Measurements from ENCODE around the gene BUD31.
"Not testable (repeated sequence)": the region's sequence is repeated elsewhere in the genome, so short reads cannot be mapped to it uniquely, and the experiment has no call there.

BUD31 gene

DNA sequence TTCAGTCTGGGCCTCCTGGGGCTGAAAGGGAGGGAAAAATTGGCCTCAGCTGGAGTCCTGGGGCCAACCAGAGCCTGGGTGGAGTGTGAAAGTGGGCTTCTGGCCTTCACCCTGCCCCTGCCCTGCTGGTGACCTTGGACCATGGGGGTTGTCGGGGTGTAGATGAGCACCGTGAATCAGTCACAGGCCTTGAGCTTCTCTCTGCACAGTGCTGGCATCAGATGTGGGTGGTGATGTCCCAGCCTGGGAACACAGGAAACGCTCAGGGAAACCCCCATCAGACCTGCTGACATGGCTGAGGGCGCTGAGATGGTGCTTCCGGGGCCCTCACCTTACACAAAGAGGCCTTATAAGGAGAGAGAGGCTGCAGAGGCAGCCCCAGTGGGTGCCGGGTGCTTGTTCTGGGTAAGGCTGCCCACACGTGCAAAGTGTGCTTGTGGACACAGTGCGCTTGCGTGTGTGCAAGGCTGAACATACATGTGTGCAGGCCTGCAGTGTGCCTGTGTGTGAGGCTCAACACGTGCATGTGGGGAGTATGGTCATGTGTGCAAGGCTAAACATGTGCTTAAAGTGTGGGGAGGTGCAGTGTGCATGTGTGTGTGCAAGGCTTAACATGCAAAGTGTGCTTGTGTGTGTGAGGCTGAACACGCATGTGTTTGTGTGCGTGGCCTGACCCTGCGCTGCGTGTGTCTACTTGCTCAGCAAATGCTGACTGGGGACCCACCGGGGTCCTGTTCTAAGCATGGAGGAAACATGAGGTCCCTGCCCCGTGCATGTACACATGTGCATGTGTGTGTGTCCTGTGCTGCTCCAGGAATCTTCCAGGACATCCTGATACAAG, 27.7 kb upstream of the BUD31 start:
- no peak for DNase-seq (ENCODE audit: low read depth, low spot score)

DNA sequence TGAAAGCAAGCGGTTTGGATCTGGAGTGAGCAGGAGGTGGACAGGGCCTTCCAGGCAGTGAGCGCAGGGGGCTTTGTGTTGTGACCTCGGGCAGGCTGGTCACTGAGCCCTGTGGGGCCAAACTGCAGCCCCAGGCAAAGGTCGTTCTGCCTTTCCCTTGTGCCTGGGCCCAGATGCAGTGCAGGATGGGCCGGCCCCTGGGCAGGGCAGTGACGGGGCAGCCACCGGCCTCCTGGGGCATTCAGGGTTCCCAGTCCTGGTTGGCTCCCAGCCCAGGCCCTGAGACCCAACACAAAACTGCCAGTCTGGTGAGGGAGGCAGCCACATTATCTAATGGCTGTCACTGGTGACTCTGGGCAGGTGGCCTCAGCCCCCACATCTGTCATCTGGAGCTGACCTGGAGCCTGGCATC, 27.1 kb upstream of the BUD31 start:
- no peak for DNase-seq (ENCODE audit: low read depth, low spot score)

DNA sequence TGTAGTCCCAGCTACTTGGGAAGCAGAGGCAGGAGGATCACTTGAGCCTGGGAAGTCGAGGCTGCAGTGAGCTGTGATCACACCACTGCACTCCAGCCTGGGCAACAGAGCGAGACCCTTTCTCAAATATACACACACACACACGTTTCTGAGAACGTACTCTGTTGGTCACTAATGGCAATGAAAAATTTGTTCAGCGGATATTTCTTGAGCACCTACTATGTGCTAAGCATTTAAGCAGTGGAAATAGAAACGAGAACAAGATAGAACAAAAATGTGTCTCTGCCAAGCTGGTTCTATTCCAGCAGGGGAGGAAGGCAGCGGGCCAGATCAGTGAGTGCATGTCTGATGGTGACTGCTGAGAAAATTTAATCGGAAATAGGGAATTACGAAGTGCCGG, 25.6 kb upstream of the BUD31 start:
- no peak for DNase-seq (ENCODE audit: low read depth, low spot score)

DNA sequence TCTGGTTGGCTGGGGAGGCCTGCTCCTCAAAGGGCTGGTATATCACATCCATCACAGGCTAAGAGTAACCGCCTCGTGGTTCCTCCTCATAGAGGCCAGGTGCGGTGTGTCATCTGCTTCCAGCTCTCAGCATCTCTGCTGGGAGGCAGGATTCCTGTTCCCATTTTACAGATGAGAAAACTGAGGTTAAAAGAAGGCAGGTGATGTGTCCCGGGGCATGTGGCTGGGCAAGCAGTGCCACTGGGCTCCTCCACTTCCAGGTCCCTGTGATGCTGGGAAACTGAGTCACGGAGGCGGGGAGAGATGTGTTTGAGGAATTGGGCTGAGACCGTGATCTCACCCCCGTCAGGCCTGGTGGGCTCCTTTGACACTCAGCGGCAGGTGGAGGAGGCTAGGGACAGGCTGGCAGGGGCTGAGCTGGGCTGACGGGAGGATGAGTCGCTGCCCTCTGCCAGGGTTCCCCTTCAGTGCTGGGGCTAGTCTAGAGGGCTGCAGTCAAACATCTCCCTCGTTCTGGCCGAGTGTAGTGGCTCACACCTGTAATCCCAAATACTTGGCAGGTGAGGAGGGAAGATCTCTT, 24.9 kb upstream of the BUD31 start:
- no peak for DNase-seq (ENCODE audit: low read depth, low spot score)

DNA sequence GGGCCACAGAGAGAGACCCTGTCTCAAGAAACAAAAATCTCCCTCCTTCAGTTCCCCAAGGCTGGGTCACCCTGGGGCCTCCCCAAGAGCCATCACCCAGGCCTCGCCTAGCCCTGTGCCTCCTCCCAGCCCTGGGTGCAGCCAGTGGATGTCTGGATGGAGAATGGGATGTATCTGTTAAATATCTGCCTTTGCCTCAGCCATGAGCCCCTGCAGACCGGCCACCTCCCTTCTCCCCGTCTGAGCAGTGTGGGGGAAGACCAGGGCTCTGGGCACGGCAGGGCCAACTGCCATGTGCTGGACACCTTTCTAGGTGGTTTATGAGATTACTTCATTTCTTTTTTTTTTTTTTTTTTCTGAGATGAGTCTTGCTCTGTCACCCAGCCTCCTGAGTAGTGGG, 24.2 kb upstream of the BUD31 start:
- DNase-seq (ENCODE audit: low read depth, low spot score) = no peak

DNA sequence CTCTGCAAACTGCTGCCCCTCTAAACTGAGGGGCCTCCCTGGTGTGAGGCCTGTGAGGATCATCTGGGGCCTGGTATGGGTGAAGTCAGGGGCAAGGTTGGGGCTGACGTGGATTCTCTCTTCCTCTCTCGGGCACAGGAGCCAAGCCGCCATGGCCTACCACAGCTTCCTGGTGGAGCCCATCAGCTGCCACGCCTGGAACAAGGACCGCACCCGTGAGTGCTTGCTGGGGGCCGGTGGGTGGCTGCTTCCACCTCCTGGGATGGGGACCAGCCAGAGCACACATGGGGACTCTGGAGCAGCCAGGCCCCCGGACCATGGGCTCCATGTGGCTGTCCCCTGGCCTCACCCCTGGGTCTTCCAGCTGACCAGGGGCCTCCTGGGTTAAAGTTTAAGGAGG, 23.2 kb upstream of the BUD31 start:
- no peak for DNase-seq (ENCODE audit: low read depth, low spot score)

DNA sequence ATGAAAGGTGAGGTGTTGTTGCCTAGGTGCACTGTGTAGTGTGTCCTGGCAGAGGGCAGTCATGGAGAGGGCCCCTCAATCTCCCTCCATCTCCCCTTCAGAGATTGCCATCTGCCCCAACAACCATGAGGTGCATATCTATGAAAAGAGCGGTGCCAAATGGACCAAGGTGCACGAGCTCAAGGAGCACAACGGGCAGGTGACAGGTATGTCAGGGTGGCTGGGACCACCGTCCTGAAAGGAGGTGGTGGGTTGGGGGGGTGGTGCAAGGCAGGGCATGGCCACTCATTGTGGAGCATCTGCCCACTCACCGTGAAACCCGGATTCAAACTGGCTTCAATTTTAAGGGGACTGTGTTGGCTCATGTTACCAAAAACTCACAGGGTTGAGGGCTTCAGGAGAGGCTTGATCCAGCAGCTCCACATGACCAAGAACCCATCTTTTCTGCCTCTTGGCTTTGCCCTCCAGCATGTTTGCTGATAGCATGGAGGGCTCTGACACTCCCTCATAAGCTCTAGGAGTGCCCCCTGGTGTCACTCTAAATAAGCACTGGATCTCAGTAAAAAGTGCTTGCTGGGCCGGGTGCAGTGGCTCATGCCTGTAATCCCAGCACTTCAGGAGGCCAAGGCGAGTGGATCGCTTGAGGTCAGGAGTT, 22.1 kb upstream of the BUD31 start:
- DNase-seq (ENCODE audit: low read depth, low spot score) = peak; percentile 57

DNA sequence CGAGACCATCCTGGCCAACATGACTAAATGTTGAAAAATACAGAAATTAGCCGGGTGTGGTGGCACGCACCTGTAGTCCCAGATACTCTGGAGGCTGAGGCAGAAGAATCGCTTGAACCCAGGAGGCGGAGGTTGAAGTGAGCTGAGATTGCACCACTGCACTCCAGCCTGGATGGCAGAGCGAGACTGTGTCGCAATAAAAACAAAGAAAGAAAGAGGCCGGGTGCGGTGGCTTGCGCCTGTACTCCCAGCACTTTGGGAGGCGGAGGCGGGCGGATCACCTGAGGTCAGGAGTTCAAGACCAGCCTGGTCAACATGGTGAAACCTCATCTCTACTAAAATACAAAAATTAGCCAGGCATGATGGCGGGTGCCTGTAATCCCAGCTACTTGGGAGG, 21.5 kb upstream of the BUD31 start:
- DNase-seq (ENCODE audit: low read depth, low spot score) = not testable (repeated sequence)

DNA sequence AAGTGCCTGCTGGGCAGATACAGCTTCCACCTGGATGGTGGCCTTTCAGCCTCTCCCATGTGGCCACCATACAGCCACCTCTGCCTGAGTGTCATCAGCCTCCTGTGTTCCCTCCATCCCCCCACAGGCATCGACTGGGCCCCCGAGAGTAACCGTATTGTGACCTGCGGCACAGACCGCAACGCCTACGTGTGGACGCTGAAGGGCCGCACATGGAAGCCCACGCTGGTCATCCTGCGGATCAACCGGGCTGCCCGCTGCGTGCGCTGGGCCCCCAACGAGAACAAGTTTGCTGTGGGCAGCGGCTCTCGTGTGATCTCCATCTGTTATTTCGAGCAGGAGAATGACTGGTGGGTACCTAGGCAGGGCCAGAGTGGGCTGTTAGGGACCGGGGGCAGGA, 20.9 kb upstream of the BUD31 start:
- no peak for DNase-seq (ENCODE audit: low read depth, low spot score)

DNA sequence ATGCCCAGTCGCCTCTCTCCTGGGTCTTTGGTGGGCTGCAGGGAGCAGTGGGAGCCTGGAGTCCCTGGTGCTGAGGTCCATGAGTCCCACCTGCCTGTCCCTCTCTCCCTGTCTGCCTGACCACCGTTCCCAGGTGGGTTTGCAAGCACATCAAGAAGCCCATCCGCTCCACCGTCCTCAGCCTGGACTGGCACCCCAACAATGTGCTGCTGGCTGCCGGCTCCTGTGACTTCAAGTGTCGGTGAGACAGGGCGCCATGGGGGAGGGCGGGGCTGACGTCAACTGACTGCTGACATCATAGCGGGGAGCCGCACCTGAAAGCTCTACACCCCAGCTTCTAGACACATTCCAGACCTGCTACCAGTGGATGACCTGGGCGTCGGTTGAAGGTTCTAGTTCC, 19.0 kb upstream of the BUD31 start:
- DNase-seq (ENCODE audit: low read depth, low spot score) = no peak

DNA sequence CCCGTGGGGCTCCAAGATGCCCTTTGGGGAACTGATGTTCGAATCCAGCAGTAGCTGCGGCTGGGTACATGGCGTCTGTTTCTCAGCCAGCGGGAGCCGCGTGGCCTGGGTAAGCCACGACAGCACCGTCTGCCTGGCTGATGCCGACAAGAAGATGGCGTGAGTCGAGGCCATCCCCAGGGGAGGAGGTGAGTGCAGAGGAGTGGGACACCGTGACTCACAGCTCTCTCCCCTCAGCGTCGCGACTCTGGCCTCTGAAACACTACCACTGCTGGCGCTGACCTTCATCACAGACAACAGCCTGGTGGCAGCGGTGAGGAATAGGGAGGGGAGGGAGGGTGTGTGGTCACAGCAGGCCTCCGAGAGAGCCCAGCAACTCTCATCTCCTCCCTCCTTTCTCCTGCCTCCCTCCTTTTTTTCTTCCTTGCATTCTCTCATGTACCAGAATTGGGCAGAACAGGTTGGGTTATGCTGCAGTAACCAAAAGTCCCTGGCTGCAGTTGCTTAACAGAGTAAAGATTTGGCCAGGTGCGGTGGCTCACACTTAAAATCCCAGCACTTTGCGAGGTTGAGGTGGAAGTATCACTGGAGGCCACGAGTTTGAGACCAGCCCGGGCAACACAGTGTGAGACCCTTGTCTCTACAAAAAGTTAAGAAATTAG, 17.7 kb upstream of the BUD31 start:
- DNase-seq (ENCODE audit: low read depth, low spot score) = no peak

DNA sequence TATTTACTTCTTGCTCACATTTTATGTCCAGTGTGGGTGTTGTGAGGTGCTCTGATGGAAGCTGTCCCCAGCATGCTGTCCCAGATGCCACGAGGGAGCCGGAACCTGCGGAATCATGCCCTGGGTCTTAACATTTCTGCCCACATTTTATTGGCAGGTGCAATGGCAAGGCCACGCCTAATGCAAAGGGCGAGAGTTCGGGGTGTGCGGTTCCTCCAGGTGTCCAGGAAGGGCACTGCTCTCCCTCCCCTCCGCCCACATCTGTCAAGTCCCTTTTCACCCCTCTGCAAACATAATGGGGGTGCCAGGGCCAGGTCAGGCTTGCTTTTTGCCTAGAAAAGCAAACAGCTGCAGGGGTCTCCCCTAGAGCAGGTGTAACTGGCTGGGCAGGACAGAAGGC, 16.7 kb upstream of the BUD31 start:
- DNase-seq (ENCODE audit: low read depth, low spot score) = no peak

DNA sequence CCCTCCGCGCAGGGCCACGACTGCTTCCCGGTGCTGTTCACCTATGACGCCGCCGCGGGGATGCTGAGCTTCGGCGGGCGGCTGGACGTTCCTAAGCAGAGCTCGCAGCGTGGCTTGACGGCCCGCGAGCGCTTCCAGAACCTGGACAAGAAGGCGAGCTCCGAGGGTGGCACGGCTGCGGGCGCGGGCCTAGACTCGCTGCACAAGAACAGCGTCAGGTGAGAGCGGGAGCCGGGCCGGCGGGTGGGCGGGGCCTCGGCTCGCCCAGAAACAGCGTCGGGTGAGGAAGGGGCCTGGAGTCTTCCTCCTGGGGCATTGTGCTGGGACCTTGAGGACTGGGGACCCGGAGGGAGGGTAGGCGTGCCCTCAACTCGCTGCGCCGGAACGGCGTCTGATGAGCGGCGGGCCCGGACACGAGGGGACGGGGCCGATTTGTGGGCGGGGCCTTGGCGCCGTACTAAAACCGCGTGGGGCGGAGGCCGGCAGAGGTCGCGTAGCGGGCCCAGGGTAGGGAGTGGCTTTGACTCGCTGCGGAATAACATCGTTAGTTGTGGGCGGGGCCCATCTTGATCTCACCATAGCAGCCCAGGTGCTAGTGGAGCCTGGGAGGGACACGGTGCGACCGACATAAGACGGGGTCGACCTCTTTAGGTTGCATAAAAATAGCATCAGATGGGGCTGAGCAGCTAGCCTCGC, 16.0 kb upstream of the BUD31 start:
- peak; percentile 93 for DNase-seq (ENCODE audit: low read depth, low spot score)

DNA sequence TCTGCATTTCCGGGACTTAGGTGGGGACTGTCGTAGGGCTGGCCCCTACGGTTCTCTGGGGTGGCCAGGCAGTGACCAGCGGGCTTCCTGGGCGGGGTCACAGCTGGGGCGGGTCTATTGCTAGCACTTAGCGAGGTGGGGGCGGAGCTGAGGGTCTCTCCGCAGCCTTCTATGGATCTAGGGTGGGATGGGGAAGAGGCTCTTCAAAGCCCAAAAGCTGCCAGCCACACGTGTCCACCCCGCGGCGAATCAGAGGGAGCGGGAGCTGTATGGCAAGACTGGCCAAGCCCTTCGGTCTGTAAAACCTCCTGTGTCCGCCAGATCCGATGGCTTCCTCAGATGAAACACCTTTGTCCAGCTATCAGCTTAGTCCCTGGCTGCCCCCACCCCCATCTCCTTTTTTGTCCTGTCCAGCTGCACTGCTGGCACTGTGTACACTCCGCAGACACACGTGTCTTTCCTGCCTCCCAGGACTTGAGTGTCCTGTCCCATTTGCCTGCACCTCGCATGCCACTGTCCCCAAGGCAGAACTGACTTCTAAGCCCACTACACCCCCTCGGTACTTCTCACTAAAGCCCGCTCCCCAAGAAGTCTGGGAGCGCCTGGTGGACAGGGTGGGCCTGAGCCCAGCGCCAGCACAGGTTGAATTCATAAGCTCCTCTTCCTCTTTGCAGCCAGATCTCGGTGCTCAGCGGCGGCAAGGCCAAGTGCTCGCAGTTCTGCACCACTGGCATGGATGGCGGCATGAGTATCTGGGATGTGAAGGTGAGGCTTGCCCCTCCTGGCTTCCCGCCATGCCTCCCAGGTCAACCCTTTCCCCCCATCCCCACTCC, 15.2 kb upstream of the BUD31 start:
- DNase-seq (ENCODE audit: low read depth, low spot score) = peak; percentile 94

DNA sequence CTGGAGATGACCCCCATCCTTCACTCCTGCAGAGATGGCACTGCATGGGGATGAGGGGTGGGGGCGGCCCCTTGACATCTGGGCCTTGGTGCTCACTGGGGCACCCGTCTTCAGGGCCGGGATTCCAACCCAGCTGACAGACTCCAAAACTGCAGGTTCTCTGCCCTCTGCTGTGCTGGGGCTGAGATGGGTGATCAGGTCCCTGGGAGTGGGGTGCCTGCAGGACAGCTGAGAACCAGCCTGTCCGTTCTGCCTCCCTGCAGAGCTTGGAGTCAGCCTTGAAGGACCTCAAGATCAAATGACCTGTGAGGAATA, 14.6 kb upstream of the BUD31 start:
- DNase-seq (ENCODE audit: low read depth, low spot score) = no peak

DNA sequence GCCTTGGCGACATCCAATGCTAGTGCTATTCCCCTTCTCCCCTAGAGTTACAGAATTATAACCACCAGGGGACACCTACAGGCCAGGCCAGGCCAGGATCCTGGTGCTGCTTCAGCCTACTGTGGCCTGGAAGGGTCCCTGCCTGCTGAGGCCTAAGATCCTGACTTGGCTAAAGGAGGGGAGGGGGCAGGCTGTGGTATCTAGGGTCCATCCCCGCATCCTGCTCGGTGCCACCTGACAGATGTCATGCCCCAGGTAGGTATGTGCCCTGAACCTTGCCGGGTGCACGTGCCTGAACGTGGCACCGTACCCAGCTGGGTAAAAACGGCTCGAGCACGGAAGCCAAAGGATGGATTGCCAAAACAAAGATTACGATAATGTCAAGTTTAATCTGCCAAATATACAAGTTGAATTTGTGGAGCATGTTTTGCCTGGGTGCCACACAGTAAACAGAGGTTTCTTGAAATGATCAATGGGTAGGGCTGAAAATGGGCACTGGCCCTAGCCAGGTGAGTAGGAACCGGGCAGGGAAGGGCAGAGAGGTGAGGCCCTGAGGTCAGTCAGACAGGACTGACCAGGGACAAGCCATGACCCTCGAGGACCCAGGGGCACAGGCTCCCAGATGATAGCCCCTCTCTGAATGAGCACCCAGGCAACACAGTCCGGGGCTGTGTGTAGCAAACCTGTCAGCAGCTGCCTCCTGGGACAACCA, 13.0 kb upstream of the BUD31 start:
- DNase-seq (ENCODE audit: low read depth, low spot score) = no peak

DNA sequence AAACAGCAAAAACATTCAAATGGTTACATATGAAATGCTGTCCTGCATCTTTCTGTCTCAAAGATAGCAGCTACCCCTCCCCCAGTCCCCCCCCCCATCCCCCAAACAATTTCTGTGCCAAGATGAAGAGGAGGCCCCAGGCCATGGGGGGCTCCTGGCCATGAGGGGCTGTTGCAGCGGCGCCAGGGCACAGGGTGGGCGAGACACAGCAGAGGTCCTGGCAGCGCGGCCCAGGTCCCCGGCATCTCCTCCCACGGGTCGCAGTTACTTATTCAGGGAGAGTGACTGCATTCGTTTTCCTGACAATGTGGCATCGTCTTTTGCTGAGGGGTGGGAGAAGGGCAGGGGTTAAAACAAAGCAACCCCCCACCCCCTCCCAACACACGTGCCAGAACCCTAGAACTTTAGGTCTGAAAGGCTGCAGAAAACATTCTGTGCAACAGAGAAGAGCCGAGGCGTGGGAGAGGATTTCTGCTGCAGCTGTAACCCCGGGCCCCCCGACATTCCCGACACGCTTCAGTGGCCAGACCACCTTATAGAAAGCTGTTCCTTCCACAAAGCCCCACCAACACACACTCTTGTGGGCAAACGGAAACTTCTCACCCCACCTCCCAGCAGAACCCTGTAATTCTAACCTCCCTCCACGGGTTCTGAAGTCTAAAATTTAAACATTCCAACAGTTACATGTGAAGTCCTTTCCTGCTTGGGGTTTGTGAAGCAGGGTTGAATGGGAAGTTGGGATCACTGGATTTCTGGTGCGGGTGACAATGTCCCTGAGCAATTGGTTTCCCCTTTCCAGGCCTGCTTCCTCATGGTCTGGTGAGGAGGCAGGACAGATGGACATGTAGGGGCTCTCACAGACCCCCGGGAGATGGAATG, 12.1 kb upstream of the BUD31 start:
- no peak for DNase-seq (ENCODE audit: low read depth, low spot score)

DNA sequence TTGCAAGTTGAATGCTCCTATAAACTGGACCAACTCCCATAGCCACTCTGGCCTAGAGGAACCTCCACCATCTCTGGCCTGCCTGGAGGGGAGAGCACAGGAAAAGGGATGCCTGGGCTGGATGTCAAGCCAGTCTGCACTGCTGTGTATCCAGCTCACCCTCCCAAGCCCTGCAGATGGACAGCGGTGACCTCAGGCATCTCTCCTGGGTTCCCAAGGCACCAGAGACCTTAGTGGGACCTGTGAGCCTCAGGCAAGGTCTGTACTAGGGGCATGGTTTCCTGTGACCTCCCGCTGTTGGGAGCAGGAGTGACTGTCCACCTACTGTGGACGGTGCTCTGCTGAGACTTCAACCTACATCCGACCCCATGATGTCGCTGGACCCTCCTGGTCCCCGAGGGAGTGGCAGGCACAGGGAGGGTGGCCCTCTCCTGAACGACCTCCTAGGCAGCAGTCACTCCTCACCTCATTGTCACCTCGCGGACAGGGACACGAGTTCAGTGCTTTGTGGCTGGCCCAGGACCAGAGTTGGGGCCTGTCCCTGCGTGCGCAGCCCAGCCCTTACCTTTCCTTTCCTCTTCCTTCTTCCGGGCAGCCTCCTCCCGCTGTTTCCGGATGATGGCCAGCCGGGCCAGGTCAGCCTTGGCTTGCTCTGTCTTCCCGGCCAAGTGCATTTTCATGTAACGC, 11.3 kb upstream of the BUD31 start:
- no peak for DNase-seq (ENCODE audit: low read depth, low spot score)

DNA sequence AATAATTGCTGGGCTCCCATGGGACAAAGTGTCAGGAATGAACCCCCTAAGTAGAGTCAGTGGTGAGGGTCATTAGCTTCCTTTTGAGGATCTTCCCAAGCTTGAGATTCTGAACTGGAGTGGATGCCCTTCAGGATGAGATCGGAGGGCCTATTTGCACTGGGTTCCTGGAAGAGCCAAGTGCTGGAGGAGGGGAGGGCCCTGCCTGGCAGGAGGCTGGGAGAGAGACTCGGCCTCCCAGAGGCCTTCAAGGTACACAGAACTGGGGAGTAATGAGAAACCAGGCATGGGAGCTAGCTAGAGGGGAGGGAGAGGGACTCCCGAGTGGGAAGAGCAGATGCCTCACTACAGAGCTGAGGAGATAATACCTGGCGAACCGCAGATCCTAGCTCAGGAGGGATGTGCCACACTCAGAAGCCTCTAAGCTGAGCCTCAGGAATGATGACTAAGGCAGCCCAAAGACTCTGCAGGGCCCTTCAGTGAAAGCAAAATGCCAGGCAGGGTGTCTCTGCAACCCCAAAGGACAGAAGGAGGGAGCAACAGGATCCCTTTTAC, 9.8 kb upstream of the BUD31 start:
- DNase-seq (ENCODE audit: low read depth, low spot score) = no peak

All from ELF-1 (cell line).